ENCODE measurements around the gene SLC25A53. TPM values are rescaled to one million over a fixed set of nuclear protein-coding genes. Genes with fewer than 3 reads are reported as not detected.
A peak's percentile ranks its signal among the peaks of the same experiment; 100 is the strongest.

SLC25A53 gene
- total and polyA plus RNA-seq, 11 donors: 5.3 to 16.5 (median 10.9) TPM

DNA sequence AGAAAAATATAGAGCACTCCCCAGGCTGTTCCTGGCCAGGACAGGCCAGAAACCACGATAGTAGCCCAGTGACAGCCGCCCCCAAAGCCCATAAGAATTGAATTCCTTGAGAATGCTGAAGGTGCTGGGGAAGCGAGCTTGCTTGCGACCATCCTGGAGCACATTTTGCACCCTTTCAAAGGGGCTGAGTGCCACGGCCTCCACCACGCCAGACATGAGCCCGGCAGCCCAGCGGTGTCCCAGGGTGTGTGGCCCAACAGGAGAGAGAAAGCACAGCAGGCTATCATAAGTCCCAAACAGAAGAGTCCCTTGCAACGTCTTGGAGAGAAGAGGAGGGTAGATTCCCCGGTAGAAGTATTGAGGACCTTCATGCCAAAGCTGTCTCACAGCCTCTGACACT, 52.1 kb downstream of the SLC25A53 start:
- no peaks in the 10 kb centered on the region for H3K9me3 ChIP-seq
- no peak overlapping the region for H3K27ac ChIP-seq
- WGBS, 4 donors: 58 to 94% (median 81%) methylated on average over 5 to 10 of the region's 10 CpGs
- H3K4me1 ChIP-seq: peaks cover 0 to 6% (median 0%) of the 10 kb centered on the region in 12 donors
- DNase-seq (no peak), ATAC-seq (no peak)
- H3K4me3 ChIP-seq: no peak overlapping the region
- no peaks in the 10 kb centered on the region for H3K36me3 ChIP-seq
- H3K27me3 ChIP-seq: peaks cover 0 to 17% (median 0%) of the 10 kb centered on the region in 9 donors
- intact Hi-C loops (cut with DNase I): no loop called here
- TF ChIP-seq POLR2A (IDR thresholded peaks at IDR 0.05) (no peak), CTCF (IDR thresholded peaks at IDR 0.05) (no peak)

DNA sequence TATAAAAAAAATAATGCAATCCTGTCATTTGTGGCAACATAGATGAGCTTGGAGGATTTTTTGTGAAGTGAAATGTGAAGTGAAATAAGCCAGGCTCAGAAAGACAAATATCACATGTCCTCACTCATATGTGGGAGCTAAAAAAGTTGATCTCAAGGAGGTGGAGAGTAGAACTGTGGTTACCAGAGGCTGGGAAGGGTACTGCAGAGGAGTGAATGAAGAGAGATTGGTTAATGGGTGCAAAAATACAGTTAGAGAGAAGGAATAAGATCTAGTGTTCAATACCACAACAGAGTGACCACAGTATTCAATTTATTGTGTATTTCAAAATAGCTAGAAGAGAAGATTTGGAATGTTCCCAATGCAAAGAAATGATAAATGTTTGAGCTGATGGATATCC, 57.9 kb downstream of the SLC25A53 start:
- Histone ChIP-seq H3K36me3 (no peaks in the 10 kb centered on the region), H3K4me1 (no peaks in the 10 kb centered on the region), H3K4me3 (no peak overlapping the region), H3K27ac (no peak overlapping the region), H3K27me3 (peaks cover 0 to 45% (median 0%) of the 10 kb centered on the region in 9 donors), H3K9me3 (no peaks in the 10 kb centered on the region)
- DNase-seq (no peak), ATAC-seq (no peak)
- intact Hi-C loops (cut with DNase I): loop anchor here in 5 of 10 donors (1.0 to 2.0 kb wide), 3 partner anchors 36 to 38 kb away; no protein-coding TSS in a partner anchor
- TF ChIP-seq CTCF (IDR thresholded peaks at IDR 0.05): no peak
- no peak for TF ChIP-seq POLR2A (IDR thresholded peaks at IDR 0.05)

- Histone ChIP-seq H3K4me1 (no peaks in the 10 kb centered on the region), H3K4me3 (no peak overlapping the region), H3K27me3 (peaks cover 0 to 45% (median 0%) of the 10 kb centered on the region in 9 donors), H3K9me3 (no peaks in the 10 kb centered on the region), H3K27ac (no peak overlapping the region), H3K36me3 (no peaks in the 10 kb centered on the region)
- DNase-seq (peak in 2 of 5 donors; percentile 33 to 35), ATAC-seq (peak in 3 of 4 donors; percentile 39 to 57 (median 46))
- intact Hi-C loops (cut with DNase I): loop anchor here in 5 of 10 donors (1.0 to 2.0 kb wide), 3 partner anchors 37 to 39 kb away; no protein-coding TSS in a partner anchor
- 0 to 2% (median 1%) methylated on average over 4 of the region's 4 CpGs for WGBS, 4 donors
- TF ChIP-seq POLR2A (IDR thresholded peaks at IDR 0.05): no peak
- peak; percentile 41 to 72 (median 58) for TF ChIP-seq CTCF (IDR thresholded peaks at IDR 0.05)
These were observed 58.5 kb downstream of the SLC25A53 start for GRCh38 chrX:104098151-104098808.

DNA sequence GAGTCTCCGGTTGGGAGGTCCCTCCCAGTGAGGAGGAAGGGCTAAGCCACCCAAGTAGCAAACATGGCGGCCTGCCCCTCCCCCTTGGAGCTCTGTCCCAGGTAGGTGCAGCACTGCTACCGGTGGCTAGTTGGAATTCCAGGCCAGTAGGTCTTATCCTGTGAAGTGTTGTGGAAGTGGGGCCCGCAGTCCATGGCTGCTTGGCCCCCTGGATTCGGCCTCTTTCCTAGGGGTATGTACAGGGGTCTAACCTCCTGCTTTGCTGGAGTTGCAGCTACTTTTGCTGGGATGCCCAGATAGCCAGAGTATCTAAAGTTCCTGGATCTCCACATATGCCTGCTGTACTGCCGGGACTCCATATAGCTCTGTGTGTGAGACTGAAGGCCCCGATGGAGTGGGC, 70.9 kb downstream of the SLC25A53 start:
- WGBS, 4 donors: 76 to 84% (median 79%) methylated on average over 4 to 7 of the region's 7 CpGs
- DNase-seq: no peak
- Histone ChIP-seq H3K4me1 (no peaks in the 10 kb centered on the region), H3K36me3 (no peaks in the 10 kb centered on the region), H3K27me3 (peaks cover 0 to 19% (median 0%) of the 10 kb centered on the region in 9 donors), H3K4me3 (no peak overlapping the region), H3K9me3 (no peaks in the 10 kb centered on the region), H3K27ac (no peak overlapping the region)
- no peak for TF ChIP-seq CTCF (IDR thresholded peaks at IDR 0.05)
- TF ChIP-seq POLR2A (IDR thresholded peaks at IDR 0.05): no peak
- no peak for ATAC-seq
- intact Hi-C loops (cut with DNase I): no loop called here

Data from heart left ventricle (tissue), 16 donors.